HG03045 (cell line): ENCODE results near the gene KRI1.
"Not testable (repeated sequence)": the region's sequence is repeated elsewhere in the genome, so short reads cannot be mapped to it uniquely, and the experiment has no call there.

Experiments
- ATAC-seq: cut with Tn5 transposase; IDR thresholded peaks from one replicate; pipeline ENCODE4 v1.9.1; 2021; ENCODE audit warnings: mild to moderate bottlenecking, moderate library complexity; ENCODE audit not compliant: unreplicated experiment

The KRI1 gene

GRCh38 chr19:10551006-10551405, 14.8 kb downstream of the KRI1 start:
- not testable (repeated sequence) for ATAC-seq

- no peak for ATAC-seq
Observed at GRCh38 chr19:10550336-10550735, 15.5 kb downstream of the KRI1 start.

GRCh38 chr19:10549733-10550132, 16.1 kb downstream of the KRI1 start:
- no peak for ATAC-seq

GRCh38 chr19:10548746-10549276, 17.0 kb downstream of the KRI1 start:
- no peak for ATAC-seq

- ATAC-seq: no peak
Observed at GRCh38 chr19:10546817-10547216, 19.0 kb downstream of the KRI1 start.

GRCh38 chr19:10544753-10545251, 21.0 kb downstream of the KRI1 start:
- ATAC-seq: no peak

- ATAC-seq: no peak
Observed at GRCh38 chr19:10544242-10544752, 21.5 kb downstream of the KRI1 start.

- peak; percentile 76 for ATAC-seq
Observed at GRCh38 chr19:10543420-10544241, 22.2 kb downstream of the KRI1 start, which contains the start of gene ATG4D. Gene ATG4D, plus strand, starts transcription at chr19:10543904. Its CDS starts 187 bp downstream, at chr19:10544091.

GRCh38 chr19:10543059-10543419, 22.8 kb downstream of the KRI1 start:
- no peak for ATAC-seq

GRCh38 chr19:10539016-10539415, 26.8 kb downstream of the KRI1 start:
- ATAC-seq: not testable (repeated sequence)

GRCh38 chr19:10538204-10538983, 27.4 kb downstream of the KRI1 start:
- ATAC-seq: no peak

- no peak for ATAC-seq
Observed at GRCh38 chr19:10537668-10538067, 28.1 kb downstream of the KRI1 start.

- no peak for ATAC-seq
Observed at GRCh38 chr19:10535613-10536012, 30.2 kb downstream of the KRI1 start.

- ATAC-seq: no peak
Observed at GRCh38 chr19:10533646-10534386, 32.0 kb downstream of the KRI1 start.

- ATAC-seq: no peak
Observed at GRCh38 chr19:10532457-10532856, 33.4 kb downstream of the KRI1 start.

GRCh38 chr19:10526887-10527286, 38.9 kb downstream of the KRI1 start:
- ATAC-seq: not testable (repeated sequence)

GRCh38 chr19:10525636-10526035, 40.2 kb downstream of the KRI1 start:
- ATAC-seq: no peak

GRCh38 chr19:10523135-10523636, 42.6 kb downstream of the KRI1 start:
- no peak for ATAC-seq

GRCh38 chr19:10521461-10522171, 44.2 kb downstream of the KRI1 start:
- ATAC-seq: no peak
